Rectal smooth muscle tissue (tissue), 1 donor: ENCODE results near the gene IER5.

Experiments
- H3K27ac ChIP-seq: one replicate; pipeline ENCODE4 v1.7.0; 2013; ENCODE audit warnings: low read depth, low read length, inconsistent platforms
- H3K27me3 ChIP-seq: one replicate; pipeline ENCODE4 v1.7.0; 2013; ENCODE audit warnings: low read length; ENCODE audit not compliant: control insufficient read depth, insufficient read depth
- H3K36me3 ChIP-seq: one replicate; pipeline ENCODE4 v1.7.0; 2013; ENCODE audit warnings: low read length; ENCODE audit not compliant: control insufficient read depth, insufficient read depth
- H3K4me1 ChIP-seq: one replicate; pipeline ENCODE4 v1.7.0; 2013; ENCODE audit warnings: low read length; ENCODE audit not compliant: control insufficient read depth, insufficient read depth
- H3K4me3 ChIP-seq: one replicate; pipeline ENCODE4 v1.7.0; 2013; ENCODE audit warnings: low read length
- H3K9ac ChIP-seq: one replicate; pipeline ENCODE4 v1.7.0; 2013; ENCODE audit warnings: low read length

Gene IER5

DNA sequence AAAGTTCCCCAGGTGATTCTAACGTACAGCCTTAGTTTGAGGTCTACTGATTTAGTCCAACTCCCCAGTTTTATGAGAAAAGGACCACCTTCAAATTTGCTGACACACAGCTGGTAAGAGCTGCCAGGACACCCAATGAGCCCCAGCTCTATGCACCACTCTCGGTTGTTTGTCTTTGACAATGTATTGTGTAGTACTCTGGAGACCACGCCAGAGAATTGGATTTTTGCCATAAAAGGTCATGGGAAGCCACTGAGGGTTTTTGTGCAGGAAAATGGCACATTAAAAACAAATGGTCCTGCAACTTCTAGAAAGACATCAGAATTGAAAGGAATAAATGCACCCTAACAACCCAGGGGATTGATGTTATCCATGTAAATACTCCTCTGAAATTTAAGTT lies 7.1 kb upstream of the IER5 start:
- Histone ChIP-seq H3K27me3 (no peaks in the 10 kb centered on the region), H3K9ac (no peak overlapping the region), H3K4me3 (no peak overlapping the region), H3K36me3 (no peaks in the 10 kb centered on the region), H3K27ac (no peak overlapping the region), H3K4me1 (peaks cover 4% of the 10 kb centered on the region)

DNA sequence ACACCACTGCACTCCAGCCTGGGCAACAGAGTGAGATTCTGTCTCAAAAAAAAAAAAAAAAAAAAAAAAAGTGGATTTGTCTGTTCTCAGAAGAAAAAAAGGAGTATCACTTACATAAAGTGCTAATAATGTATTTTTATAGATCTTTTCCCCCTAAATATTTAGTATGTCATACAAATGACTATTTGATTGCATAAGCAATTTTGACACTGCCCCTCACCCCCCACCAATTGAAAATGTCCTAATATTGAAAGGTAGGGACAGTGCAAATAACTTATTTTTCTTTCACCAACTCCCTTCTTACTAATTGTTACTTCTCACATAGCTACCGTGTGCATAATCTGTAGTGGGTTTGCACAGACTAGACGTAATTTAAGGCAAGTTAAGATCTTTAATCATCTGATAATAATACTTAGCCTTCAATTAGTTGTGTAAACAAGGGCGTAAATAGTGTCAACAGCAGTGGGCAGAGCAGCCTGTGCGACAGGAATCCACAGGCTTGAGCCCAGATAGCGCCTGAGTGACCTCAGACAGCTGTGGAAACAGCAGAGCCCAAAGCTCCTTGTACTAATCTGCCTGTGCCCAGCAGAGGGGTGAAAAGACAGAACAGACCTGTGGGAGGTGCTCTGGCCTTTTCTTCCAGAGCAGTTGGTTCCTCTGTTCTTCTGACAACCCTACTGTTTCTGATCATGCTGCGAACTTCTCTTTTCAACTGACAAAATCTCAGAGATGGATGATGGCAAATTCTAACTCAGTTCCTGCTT lies 4.5 kb upstream of the IER5 start:
- Histone ChIP-seq H3K9ac (no peak overlapping the region), H3K27me3 (no peaks in the 10 kb centered on the region), H3K4me1 (no peaks in the 10 kb centered on the region), H3K27ac (no peak overlapping the region), H3K4me3 (no peak overlapping the region), H3K36me3 (no peaks in the 10 kb centered on the region)

DNA sequence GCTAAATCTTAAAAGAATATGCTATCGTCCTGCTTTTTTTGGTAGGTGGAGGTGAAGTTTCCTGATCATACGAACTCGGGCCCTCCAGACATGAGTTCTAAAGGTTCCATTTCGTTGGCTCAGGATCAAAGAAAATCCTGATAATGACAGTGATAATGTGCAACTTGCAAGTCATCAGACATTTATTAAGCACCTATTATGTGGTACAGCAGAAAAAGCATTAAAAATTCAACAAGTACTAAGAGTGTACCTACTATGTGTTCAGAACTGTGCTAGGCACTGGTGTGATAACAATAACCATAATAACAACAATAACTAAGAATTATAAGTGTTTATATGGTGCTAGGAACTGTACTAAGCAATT lies 3.9 kb upstream of the IER5 start:
- Histone ChIP-seq H3K4me3 (no peak overlapping the region), H3K4me1 (no peaks in the 10 kb centered on the region), H3K27me3 (no peaks in the 10 kb centered on the region), H3K9ac (no peak overlapping the region), H3K36me3 (no peaks in the 10 kb centered on the region), H3K27ac (no peak overlapping the region)

DNA sequence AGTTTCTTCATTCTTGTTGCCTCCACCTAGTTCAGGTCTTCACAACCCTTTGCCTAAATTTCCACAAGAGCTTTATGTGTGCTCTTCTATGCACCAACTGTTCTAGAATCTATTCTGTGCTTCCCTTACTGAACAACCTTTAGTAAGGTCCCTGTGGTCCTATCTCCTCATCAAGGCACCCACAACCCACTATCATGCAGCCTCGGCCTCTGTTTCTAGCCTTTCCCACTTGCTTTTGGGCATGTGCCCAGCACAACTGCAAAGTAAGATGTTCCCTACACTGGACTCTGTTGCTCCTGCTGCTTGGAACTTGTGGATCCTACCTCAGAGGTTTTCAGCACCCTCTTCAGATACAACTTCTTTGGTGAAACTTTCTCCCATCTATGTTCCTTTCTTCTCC lies 2.4 kb upstream of the IER5 start:
- no peak overlapping the region for H3K27ac ChIP-seq
- no peaks in the 10 kb centered on the region for H3K36me3 ChIP-seq
- H3K9ac ChIP-seq = no peak overlapping the region
- no peaks in the 10 kb centered on the region for H3K4me1 ChIP-seq
- no peaks in the 10 kb centered on the region for H3K27me3 ChIP-seq
- H3K4me3 ChIP-seq = no peak overlapping the region

DNA sequence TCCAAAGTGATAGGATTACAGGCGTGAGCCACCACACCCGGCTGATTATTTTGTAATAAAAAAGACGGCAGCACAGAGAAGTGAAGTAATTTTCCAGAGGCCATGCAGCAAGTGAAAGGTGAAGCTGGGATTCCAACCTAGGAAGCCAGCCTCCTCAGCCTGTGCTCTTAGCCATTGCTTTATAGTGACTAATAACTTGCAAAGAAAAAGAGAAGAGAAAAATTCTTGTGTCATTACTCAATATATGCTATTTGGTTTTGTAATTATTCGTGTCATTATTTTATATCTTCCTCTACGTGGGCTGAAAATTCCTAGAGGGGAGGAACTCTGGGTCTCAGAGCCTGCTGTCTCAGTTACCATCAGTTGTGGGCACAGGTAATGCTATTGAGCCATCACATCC lies 1.6 kb upstream of the IER5 start:
- no peaks in the 10 kb centered on the region for H3K27me3 ChIP-seq
- H3K4me1 ChIP-seq = no peaks in the 10 kb centered on the region
- H3K9ac ChIP-seq = no peak overlapping the region
- no peak overlapping the region for H3K27ac ChIP-seq
- no peak overlapping the region for H3K4me3 ChIP-seq
- no peaks in the 10 kb centered on the region for H3K36me3 ChIP-seq

DNA sequence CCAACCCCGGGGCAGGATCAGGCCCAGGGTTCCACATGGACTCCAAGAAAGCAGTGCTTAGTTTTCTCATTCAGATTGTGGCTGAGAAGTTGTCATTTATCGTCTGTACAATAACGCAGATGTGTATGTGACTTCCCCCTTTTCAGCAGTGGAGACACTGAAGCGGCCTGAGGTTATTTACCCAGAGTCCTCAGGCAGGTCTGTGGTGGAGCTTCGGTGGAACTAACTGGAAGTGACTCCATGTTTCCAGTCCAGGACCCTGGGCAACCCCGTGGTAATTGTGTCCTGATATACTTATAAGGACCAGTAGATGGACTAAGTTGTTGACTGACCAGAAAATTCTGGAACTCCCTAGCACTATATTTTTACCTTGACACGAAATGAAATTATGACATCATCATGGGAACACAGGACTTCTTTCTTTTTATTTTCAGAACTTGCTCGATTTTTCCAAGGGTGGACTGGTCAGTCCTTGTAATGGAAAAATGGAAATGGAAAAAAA lies 1.0 kb upstream of the IER5 start:
- Histone ChIP-seq H3K36me3 (no peaks in the 10 kb centered on the region), H3K9ac (no peak overlapping the region), H3K27ac (no peak overlapping the region), H3K27me3 (no peaks in the 10 kb centered on the region), H3K4me1 (no peaks in the 10 kb centered on the region), H3K4me3 (no peak overlapping the region)

DNA sequence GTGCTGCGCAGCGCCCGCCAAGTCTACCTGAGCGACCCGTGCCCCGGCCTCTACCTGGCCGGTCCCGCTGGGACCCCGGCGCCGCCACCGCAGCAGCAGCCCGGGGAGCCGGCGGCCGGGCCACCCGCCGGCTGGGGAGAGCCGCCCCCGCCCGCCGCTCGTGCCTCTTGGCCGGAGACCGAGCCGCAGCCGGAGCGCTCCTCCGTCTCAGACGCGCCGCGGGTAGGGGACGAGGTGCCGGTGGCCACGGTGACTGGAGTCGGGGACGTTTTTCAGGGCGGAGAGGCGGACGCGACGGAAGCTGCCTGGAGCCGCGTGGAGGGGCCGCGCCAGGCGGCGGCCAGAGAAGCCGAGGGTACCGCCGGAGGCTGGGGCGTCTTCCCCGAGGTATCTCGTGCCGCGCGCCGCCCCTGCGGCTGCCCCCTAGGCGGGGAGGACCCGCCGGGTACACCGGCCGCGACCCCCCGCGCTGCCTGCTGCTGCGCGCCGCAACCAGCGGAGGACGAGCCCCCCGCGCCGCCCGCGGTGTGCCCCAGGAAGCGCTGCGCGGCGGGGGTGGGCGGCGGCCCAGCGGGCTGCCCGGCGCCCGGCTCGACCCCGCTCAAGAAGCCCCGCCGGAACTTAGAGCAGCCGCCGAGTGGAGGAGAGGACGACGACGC lies 646 bp downstream of the IER5 start:
- H3K4me1 ChIP-seq = peaks cover 1% of the 10 kb centered on the region
- H3K27ac ChIP-seq = peak overlapping the region; percentile 91
- H3K4me3 ChIP-seq = peak overlapping the region; percentile 70
- H3K27me3 ChIP-seq = no peaks in the 10 kb centered on the region
- H3K36me3 ChIP-seq = no peaks in the 10 kb centered on the region
- peak overlapping the region; percentile 64 for H3K9ac ChIP-seq

DNA sequence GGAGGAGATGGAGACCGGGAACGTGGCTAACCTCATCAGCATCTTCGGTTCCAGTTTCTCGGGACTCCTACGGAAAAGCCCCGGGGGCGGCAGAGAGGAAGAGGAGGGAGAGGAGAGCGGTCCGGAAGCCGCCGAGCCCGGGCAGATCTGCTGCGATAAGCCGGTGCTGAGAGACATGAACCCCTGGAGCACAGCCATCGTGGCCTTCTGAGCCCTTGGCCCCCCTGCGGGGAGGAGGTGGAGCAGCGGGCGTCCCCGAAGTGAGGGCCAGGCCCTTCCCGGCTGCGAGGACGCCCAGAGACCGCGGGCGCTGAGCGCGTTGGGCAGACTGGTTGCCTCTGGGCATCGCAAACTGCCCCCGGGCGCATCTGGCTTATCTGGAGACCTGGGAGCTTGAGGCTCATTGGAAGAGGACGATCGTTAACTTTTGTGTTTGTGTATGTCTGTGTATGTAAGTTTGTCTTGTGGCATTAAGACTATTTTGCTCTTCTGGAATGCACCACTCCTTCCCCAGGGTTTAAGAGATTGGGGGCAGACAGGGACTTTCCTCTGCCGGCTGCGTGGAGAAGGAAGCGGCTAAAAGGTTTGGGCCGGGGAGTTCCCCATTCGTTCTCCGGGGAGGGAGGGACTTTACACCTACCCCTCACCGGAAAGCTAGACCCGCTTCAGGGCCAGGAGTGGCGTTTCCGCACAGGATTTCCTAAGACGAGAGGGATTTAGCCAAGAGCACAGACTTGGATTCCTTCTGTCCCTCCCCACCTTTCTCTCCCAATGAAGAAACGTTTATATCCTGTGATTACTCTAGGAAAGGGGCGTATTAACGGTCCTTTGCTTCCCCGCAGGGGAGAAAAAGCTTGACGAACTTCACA lies 1.4 kb downstream of the IER5 start:
- Histone ChIP-seq H3K27ac (peak overlapping the region; percentile 91), H3K36me3 (no peaks in the 10 kb centered on the region), H3K4me3 (peak overlapping the region; percentile 70), H3K4me1 (peaks cover 9% of the 10 kb centered on the region), H3K9ac (peak overlapping the region; percentile 28), H3K27me3 (no peaks in the 10 kb centered on the region)

DNA sequence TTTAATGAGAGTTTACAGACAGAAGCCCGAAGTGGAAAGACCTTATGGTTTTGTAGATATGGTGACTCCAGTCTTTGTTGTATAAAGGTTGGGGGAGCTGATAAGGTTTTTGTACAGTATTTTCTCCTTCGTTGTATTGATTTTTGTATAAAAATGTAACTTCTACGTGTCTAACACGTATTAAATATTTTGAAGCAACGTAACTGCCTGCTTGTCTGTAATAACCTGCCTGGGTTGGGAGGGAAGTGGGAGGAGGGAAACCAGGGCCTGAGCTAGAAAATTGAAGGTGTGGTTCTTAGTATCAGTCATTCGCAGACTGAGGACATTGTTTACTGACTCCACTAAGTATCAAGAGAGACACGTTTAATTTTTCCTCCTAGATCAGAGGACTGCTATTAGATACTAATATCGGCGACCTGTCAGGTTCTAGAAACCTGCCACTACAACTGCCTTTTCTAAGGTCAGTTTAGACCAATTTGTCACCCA lies 2.2 kb downstream of the IER5 start:
- H3K9ac ChIP-seq = no peak overlapping the region
- H3K27ac ChIP-seq = peak overlapping the region; percentile 91
- H3K4me1 ChIP-seq = peaks cover 16% of the 10 kb centered on the region

DNA sequence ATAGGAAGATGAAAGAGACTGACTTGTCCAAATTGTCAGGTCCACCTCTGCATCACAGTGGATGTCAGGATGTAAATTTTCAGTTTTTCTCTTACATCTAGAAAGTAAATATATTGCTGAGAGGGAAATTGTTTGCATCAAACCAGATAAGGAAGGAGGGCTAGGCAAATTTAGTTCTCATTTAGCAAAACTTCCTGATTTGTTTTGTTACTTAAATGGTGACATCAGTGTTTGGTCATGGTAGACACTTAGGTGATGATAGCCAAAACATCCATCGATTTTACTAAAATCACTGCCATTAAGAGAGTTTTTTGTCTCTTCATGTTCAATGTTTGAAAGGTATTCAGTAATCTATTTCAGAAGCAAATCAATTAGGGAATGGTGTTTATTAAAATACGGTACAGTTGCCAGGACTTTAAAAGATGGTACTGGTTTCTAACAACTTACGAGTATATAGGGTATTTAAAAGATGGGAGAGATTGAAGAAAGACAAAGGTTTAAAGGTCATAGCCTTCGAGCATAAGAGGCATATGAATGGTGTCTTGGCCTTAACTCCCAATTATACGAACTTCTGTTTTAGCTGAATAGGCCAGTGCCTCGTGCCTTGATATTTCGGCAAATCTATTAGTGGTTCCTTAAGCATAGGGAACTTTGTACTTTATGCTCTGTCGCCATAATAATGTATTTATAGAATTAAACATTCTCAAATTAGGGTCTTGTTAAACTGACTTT lies 3.0 kb downstream of the IER5 start:
- peaks cover 23% of the 10 kb centered on the region for H3K4me1 ChIP-seq
- no peaks in the 10 kb centered on the region for H3K36me3 ChIP-seq
- peak overlapping the region; percentile 70 for H3K4me3 ChIP-seq
- H3K9ac ChIP-seq = no peak overlapping the region
- no peaks in the 10 kb centered on the region for H3K27me3 ChIP-seq
- H3K27ac ChIP-seq = peak overlapping the region; percentile 91

More for the DNA sequence above, 2.2 kb downstream of the IER5 start:
- H3K4me3 ChIP-seq = peak overlapping the region; percentile 70
- H3K36me3 ChIP-seq = no peaks in the 10 kb centered on the region
- H3K27me3 ChIP-seq = no peaks in the 10 kb centered on the region

DNA sequence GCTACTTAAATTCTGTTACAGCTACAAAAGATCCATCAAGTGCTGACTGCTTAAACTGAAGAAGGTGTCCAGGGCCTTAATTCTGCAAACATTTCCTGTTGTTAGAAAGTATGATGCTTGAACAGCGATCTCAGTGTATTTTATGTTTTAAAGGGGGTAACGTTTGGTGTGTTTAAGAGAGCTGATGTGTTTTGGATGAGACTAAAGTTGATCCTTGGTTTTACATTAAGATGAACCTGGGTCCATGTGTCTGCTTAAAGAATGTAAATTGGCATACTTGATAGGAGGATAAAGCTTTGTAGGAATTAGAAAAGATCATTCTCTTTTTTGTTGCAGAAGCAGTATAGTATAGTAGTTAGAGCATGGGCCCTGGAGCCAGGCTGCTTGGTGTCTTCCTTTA lies 3.6 kb downstream of the IER5 start:
- H3K27me3 ChIP-seq = no peaks in the 10 kb centered on the region
- H3K9ac ChIP-seq = no peak overlapping the region
- H3K36me3 ChIP-seq = no peaks in the 10 kb centered on the region
- no peak overlapping the region for H3K4me3 ChIP-seq
- H3K27ac ChIP-seq = no peak overlapping the region
- H3K4me1 ChIP-seq = peaks cover 23% of the 10 kb centered on the region
